HG03060 (cell line): ENCODE data around the gene MIF4GD.
A peak's percentile ranks its signal among the peaks of the same experiment; 100 is the strongest.
"Not testable (repeated sequence)": the region's sequence is repeated elsewhere in the genome, so short reads cannot be mapped to it uniquely, and the experiment has no call there.

Experiments used
- ATAC-seq: cut with Tn5 transposase; IDR thresholded peaks from one replicate; pipeline ENCODE4 v1.9.1; 2021; ENCODE audit warnings: low read depth, moderate number of reproducible peaks; ENCODE audit not compliant: unreplicated experiment

Gene MIF4GD

GRCh38 chr17:75262112-75262606 lies 8.9 kb downstream of the MIF4GD start:
- no peak for ATAC-seq

GRCh38 chr17:75261336-75262111 lies 9.5 kb downstream of the MIF4GD start, which contains the start of the genes GGA3 and MRPS7:
Gene GGA3 (minus strand): TSS chr17:75261606. CDS start chr17:75261587, 19 bp downstream.
Gene MRPS7 (plus strand): TSS chr17:75261879. CDS start chr17:75261901, 22 bp downstream.
- ATAC-seq, result no peak

GRCh38 chr17:75260641-75261335 lies 10.2 kb downstream of the MIF4GD start:
- ATAC-seq, result no peak

GRCh38 chr17:75257228-75257627 lies 13.8 kb downstream of the MIF4GD start:
- ATAC-seq, result not testable (repeated sequence)

DNA sequence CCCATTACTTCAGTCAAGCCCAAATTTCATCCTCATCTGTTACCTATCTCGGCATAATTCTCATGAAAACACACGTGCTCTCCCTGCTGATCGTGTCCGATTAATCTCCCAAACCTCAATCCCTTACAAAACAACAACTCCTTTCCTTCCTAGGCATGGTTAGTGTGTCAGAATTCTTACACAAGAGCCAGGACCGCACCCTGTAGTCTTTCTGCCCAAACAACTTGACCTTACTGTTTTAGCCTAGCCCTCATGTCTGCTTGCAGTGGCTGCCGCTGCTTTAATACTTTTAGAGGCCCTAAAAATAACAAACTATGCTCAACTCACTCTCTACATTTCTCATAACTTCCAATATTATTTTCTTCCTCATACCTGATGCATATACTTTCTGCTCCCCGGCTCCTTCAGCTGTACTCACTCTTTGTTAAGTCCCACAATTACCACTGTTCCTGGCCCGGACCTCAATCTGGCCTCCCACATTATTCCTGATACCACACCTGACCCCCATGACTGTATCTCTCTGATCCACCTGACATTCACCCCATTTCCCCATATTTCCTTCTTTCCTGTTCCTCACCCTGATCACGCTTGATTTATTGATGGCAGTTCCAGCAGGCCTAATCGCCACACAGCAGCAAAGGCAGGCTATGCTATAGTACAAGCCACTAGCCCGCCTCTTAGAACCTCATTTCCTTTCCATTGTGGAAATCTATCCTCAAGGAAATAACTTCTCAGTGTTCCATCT lies 14.9 kb downstream of the MIF4GD start:
- not testable (repeated sequence) for ATAC-seq

DNA sequence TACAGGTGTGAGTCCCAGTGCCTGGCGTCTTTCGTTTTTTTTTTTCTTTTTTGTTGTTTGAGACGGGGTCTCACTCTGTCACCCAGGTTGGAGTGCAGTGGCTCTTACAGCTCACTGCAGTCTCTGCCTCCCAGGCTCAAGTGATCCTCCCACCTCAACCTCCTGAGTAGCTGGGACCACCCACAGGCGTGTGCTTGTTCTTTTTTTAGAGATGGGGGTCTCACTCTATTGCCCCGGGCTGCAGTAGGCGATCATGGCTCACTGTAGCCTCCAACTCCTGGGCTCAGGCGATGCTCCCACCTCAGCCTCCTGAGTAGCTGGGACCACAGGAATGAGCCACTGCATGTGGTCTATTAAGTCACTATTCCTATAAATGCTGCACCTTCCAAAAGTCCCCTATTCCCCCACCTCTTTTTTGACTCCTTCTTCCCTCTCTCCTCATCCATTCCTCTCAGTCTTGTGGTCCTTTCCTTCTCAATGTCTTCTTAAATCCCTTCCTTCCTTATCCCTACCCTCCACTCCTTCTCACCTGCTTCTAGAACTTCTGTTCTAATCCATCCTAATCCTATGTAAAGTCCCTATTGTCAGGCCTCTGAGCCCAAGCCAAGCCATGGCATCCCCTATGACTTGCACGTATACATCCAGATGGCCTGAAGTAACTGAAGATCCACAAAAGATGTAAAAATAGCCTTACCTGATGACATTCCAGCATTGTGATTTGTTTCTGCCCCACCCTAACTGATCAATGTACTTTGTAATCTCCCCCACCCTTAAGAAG lies 18.8 kb downstream of the MIF4GD start:
- no peak for ATAC-seq

DNA sequence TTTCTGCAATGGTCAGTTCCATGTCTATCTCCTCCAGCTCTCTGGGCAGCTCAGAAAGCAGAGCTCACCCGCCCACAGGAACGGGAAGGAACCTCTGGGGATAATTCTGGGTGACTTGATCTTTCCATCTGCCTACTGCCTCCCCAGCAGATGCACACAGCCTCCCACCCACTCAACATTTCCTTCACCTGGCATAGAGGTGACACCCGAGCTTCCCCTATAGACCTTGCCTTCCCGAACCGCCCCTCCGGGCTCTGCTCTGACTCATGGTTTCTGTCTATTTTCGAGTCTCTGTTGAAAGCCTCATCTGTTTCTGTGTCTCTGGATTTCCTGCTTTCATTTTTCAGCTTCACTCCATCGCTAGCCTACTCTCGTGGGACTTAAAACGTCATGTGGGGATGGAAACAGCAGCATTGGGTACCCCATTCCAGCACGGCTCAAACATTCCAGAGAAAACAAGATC lies 21.0 kb downstream of the MIF4GD start:
- ATAC-seq, result peak; percentile 59

- ATAC-seq, result no peak
Measured at GRCh38 chr17:75249564-75249963, 21.5 kb downstream of the MIF4GD start.

DNA sequence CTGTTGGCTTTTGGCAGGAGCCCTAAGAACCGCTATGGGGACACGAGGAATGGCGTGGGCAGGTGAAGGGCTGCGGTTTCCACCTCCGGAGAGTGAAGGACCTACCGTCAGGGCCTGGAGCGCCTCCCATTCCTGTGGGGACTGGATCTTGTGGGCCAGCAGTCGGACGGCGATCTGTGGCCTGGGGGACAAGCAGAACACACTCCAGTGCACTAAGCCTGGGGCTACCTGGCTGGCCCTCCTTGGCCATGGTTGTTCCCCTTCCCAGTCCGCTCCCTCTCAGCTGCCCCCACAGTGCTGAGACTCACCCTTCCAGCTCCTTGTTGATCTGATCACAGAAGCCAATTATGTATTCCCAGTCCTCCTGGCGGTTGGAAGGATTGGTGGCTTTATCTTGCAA lies 24.6 kb downstream of the MIF4GD start:
- ATAC-seq, result no peak

GRCh38 chr17:75245011-75245410 lies 26.0 kb downstream of the MIF4GD start:
- no peak for ATAC-seq

DNA sequence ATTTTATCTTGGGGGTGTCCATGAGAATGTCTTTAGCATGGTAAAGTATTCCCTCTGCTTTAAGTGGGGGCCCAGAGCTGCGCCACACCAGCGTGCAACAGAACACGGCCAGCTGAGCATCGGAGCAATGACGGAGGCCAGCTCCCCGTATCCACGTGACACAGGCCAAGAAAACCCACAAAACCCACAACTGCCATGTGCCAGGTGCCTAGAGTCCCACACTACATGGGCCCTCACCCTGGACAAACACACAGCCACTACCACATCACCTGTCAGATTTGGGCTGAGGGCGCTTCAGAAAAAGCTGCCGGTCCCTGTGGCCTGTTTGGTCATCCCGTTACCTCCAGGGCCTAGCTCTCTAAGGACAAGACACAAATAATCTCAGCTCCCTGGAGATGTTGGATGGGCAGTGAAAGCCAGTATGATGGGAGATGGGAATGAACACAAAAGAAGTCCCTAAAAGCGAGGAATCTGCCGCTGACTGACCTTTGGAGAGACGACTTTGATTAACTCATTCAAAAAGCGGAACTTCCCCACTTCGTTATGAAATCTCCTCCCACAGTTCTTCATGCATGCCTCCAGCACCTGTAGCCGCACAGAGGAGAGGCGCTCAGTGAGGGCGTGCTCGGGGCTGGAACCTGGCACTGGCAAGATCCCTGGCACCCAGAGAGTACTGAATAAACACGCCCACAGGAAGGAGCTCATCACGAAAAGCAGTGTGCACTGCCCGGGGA lies 26.7 kb downstream of the MIF4GD start:
- ATAC-seq, result no peak

DNA sequence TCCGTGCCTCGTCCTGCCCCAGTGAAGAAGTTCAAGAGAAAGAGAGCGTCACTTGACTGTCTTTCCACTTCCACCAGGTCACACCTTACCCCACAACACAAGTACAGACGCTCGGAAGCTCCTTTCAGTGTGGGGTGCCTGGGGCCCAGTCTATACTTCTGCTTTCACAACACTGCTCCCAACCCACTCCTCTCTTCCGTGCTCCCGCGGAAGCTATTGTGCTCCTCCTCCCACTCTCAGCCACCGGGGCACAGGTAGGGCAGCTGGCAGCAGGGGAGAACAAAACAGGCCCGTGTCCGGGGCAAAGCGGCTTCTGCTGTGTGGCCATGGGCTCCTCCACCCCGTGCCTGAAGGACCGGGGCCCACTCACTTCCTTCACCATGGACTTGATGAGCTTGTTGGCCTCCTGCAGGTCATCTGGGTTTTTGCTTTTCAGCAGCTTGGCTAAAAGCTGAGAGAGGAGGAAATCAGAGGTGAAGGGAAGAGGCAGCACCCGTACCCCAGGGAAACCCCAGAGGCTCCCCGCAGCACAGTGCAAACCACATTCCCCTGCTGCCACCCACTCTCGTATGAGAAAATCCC lies 28.5 kb downstream of the MIF4GD start:
- no peak for ATAC-seq

DNA sequence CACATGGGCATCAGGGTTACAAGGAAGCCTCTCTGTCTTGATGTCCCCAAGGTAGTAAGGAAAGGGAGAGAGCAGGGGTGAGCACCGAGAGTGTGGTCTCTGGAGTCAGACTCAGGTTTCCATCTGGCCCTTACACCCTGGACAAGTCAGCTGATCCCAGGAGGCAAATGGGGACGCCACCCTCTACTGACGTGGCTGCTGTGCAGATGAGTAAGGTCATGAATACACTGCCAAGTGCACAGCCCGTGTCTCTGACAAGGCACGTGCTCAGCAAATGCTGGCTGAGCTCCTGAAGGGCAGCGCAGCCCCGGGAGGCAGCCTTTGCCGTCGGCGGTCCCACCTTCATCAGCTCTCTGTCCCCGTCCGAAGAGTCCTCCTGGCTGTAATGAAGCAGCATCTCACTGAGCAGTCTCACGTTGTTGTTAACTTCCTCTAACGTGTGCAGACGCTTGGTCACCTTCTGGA lies 29.0 kb downstream of the MIF4GD start:
- ATAC-seq, result no peak

- no peak for ATAC-seq
Measured at GRCh38 chr17:75241502-75241901, 29.5 kb downstream of the MIF4GD start.

GRCh38 chr17:75241143-75241430 lies 29.9 kb downstream of the MIF4GD start:
- ATAC-seq, result no peak

DNA sequence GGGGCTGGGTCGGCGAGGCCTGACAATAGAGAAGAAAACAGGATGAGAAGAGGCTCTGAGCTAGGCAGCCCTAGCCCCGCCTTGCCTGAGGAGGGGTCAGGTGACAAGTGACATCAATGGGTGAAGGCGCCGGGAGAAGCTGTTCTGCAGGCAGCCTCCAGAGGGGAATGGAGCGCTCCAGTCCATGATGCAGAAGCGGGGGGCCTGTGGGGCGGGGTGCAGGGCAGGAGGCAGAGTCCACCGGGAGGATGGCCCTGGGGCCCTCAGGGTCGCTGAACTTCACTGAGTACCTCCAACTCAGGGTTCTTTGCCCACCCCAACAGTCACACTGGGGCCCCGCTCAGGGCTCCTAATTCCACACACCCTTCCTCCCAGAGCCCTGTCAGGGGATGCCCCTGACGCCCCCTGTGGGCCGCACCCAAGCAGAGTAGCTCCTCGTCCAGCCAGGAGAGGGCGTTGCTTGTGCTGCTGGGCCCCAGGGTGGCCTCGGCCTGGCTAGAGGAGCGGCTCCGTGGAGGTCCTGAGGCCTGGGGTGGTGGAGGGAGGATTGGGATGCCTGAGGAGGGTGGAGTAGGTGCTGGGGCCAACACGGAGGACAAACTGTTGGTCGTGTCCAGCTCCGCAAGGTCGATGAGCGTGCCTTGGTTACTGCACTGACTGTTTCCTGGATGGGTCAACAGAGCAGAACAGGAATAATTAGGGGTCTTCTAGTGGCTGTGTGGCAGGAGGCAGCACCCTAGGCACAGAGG lies 30.5 kb downstream of the MIF4GD start:
- ATAC-seq, result no peak

DNA sequence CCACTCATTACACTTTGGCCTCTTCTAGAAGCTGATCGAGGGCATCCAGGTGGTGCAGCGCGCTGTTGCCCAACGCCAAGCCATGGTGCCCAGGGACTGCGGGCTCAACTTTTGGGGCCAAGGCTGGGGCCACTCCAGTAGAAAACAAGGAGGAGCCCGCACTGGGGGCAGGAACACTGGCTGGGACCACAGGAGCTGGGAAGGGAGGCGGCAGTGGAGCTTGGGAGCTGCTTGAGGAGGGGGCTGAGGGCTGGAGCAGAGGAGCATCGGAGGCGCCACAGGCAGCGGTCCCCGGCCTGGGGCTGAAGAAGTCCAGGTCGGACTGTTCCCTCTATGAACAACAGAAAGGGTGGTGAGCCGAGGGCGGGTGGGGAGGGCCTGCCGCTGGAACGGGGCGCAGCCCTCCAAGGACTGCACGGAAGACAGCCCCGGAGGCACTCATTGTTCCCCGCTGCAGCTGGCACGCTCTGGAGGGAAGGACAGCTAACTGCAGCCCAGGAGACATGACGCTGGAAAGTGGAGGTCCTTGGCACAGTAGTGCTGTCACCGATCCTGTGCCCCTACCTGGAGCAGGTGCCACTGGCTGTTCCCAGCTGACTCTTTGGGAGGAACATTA lies 31.1 kb downstream of the MIF4GD start:
- ATAC-seq, result no peak

DNA sequence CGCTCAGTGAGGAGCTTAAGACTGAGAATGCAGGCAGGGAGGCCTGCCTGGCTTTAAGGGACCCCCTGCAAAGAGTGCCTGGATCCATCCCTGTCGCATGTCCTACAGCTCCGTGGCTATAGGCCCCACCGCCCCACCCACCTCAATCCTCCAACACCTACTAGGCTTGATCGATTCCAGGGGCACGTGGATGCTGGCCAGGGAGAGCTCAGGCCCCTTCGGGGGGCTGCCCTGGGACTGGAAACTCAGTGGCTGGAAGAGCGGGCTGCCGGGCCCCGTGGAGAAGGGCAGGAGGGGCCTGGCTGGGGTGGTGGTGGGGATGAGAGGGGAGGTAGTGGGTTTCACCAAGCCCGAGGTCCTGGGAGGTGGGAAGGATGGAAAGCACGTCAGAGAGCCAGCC lies 31.8 kb downstream of the MIF4GD start:
- no peak for ATAC-seq
